K562 (cell line): Measurements from ENCODE around the gene CDK9. TPM values are rescaled to one million over a fixed set of nuclear protein-coding genes. Genes with fewer than 3 reads are reported as not detected.

Source experiments
- ATF4 ChIP-seq: fragments of 450-650 bp; formaldehyde crosslinking; IDR thresholded peaks from 2 replicates; pipeline ENCODE4 v1.4.0; 2022; ENCODE audit warnings: mild to moderate bottlenecking, moderate library complexity
- CTCF ChIP-seq, 3 experiments: IDR thresholded peaks in 2 of 3; conservative IDR thresholded peaks in 1 of 3; 2 replicates each; pipeline ENCODE4 v1.5.1; 2011 to 2012; ENCODE audit warnings: low read length in 3 of 3, mild to moderate bottlenecking in 3 of 3, control low read depth in 2 of 3, improper control_type of control experiment in 1 of 3, inconsistent platforms in 1 of 3, low read depth in 1 of 3, mixed read lengths in 1 of 3, moderate library complexity in 1 of 3; ENCODE audit not compliant: insufficient read depth in 2 of 3
- DACH1 ChIP-seq: fragments of 450-650 bp; IDR thresholded peaks from 2 replicates; pipeline ENCODE4 v1.6.1; 2018; ENCODE audit not compliant: partially characterized antibody
- FIP1L1 ChIP-seq: fragments of 200-400 bp; formaldehyde crosslinking; IDR thresholded peaks from 2 replicates; pipeline ENCODE4 v1.6.1; 2018; ENCODE audit warnings: mild to moderate bottlenecking, low read depth, low read length; ENCODE audit not compliant: poor library complexity, severe bottlenecking
- KLF10 ChIP-seq: fragments of 250-450 bp; sonication (Bioruptor Pico); IDR thresholded peaks from 2 replicates; pipeline ENCODE4 v1.6.1; 2021; ENCODE audit warnings: matching md5 sums
- MEF2D ChIP-seq: conservative IDR thresholded peaks from 2 replicates; pipeline ENCODE4 v1.6.1; 2016; ENCODE audit warnings: low read depth, missing genetic modification characterization, missing compliant biosample characterization
- NKRF ChIP-seq: fragments of 450-650 bp; IDR thresholded peaks from 2 replicates; pipeline ENCODE4 v1.6.1; 2016; ENCODE audit warnings: borderline replicate concordance
- NR0B1 ChIP-seq: fragments of 450-650 bp; IDR thresholded peaks from one replicate; pipeline ENCODE4 v1.6.1; 2018; ENCODE audit warnings: mild to moderate bottlenecking, moderate library complexity; ENCODE audit not compliant: partially characterized antibody
- NR2F6 ChIP-seq: fragments of 450-650 bp; formaldehyde crosslinking; IDR thresholded peaks from 2 replicates; pipeline ENCODE4 v1.4.0; 2020; ENCODE audit warnings: mild to moderate bottlenecking
- PREB ChIP-seq: sonication (generic); formaldehyde crosslinking; IDR thresholded peaks from 2 replicates; pipeline ENCODE4 v1.8.1; 2023; ENCODE audit warnings: mild to moderate bottlenecking, missing genetic modification reagents
- RBM17 ChIP-seq: fragments of 200-400 bp; formaldehyde crosslinking; IDR thresholded peaks from 2 replicates; pipeline ENCODE4 v1.6.1; 2017; ENCODE audit warnings: low read depth, mild to moderate bottlenecking, low read length, borderline replicate concordance
- SNRNP70 ChIP-seq: fragments of 200-400 bp; formaldehyde crosslinking; optimal IDR thresholded peaks from 2 replicates; pipeline ENCODE3; 2017; ENCODE audit warnings: low read depth, low read length
- TCF3 ChIP-seq: sonication (generic); formaldehyde crosslinking; IDR thresholded peaks from 2 replicates; pipeline ENCODE4 v1.4.0; 2020; ENCODE audit warnings: mild to moderate bottlenecking, missing genetic modification reagents
- TFAP4 ChIP-seq: sonication (generic); formaldehyde crosslinking; IDR thresholded peaks from 2 replicates; pipeline ENCODE4 v1.8.0; 2022; ENCODE audit warnings: missing genetic modification reagents, mild to moderate bottlenecking, moderate library complexity, borderline replicate concordance
- WHSC1 ChIP-seq: IDR thresholded peaks from one replicate; pipeline ENCODE4 v1.6.1; 2012; ENCODE audit warnings: low read length, control low read depth, inconsistent platforms
- ZNF253 ChIP-seq: fragments of 250-450 bp; sonication (Bioruptor Pico); conservative IDR thresholded peaks from 2 replicates; pipeline ENCODE4 v1.6.1; 2021; ENCODE audit warnings: mild to moderate bottlenecking
- ZNF512 ChIP-seq: IDR thresholded peaks from 2 replicates; pipeline ENCODE4 v1.6.1; 2016; ENCODE audit warnings: missing genetic modification characterization, missing compliant biosample characterization
- polyA plus RNA-seq, 8 experiments: library from polyadenylated mRNA; depleted of rRNA in 4 of 8; stranded (reverse) in 5 of 8; unstranded in 3 of 8; fragments of >200 nt; fragmentation: Nextera tagmentation in 2 of 8; fragmentation: Illumina TruSeq in 1 of 8; extraction: Ambion mirVana in 2 of 8; extraction: Trizol in 1 of 8; gene quantifications; 2 replicates each; pipeline versions ENCODE4 v1.2.1 to v1.2.3, GENCODE V29; 2011 to 2014; ENCODE audit warnings: inconsistent platforms in 1 of 8, missing spikeins in 1 of 8
- total RNA-seq, 7 experiments: library from RNA; depleted of rRNA in 6 of 7; stranded (reverse); fragments of >200 nt in 6 of 7; fragmentation: Illumina TruSeq in 2 of 7; extraction: Trizol in 2 of 7; gene quantifications; 2 replicates each; pipeline versions ENCODE4 v1.2.1 to v1.2.3, GENCODE V29; 2011 to 2021; ENCODE audit warnings: low replicate concordance in 1 of 7

Gene CDK9
- total and polyA plus RNA-seq, 9 of the 15 experiments (the other 6 are each of a cell fraction or from before 2014, with no cell fraction given): 4.2 to 78.6 (median 33.0) TPM

- TF ChIP-seq NR0B1 (no peak), FIP1L1 (no peak), MEF2D (tag) (peak; percentile 43; the same call in 1 of the 2 replicates), KLF10 (CRISPR knock-in tag) (no peak), ATF4 (CRISPR knock-in tag) (no peak), PREB (CRISPR knock-in tag) (no peak), TFAP4 (peak; percentile 75), NR2F6 (CRISPR knock-in tag) (no peak), WHSC1 (no peak), CTCF (IDR thresholded peaks at IDR 0.05 in 2 of 3, conservative IDR thresholded peaks at IDR 0.05 in 1 of 3; ENCODE audit: insufficient read depth in 2 of 3, low read depth in 1 of 3, low read length in 3 of 3) (peak in 2 of 3 experiments; percentile 25 to 35; a peak in 3 of 6 replicates), SNRNP70 (no peak), RBM17 (no peak), TCF3 (CRISPR knock-in tag) (0 out of 2 replicates have a peak, but pooled peaks have one; percentile 12), NKRF (peak; percentile 28; the same call in 1 of the 2 replicates), ZNF512 (tag) (no peak), ZNF253 (no peak), DACH1 (peak; percentile 40)
These were observed 16.2 kb downstream of the CDK9 start (continued) for GRCh38 chr9:127801955-127802575.
